Measurements from ENCODE around the gene ADAM33.

- TF ChIP-seq, protein P1, sequence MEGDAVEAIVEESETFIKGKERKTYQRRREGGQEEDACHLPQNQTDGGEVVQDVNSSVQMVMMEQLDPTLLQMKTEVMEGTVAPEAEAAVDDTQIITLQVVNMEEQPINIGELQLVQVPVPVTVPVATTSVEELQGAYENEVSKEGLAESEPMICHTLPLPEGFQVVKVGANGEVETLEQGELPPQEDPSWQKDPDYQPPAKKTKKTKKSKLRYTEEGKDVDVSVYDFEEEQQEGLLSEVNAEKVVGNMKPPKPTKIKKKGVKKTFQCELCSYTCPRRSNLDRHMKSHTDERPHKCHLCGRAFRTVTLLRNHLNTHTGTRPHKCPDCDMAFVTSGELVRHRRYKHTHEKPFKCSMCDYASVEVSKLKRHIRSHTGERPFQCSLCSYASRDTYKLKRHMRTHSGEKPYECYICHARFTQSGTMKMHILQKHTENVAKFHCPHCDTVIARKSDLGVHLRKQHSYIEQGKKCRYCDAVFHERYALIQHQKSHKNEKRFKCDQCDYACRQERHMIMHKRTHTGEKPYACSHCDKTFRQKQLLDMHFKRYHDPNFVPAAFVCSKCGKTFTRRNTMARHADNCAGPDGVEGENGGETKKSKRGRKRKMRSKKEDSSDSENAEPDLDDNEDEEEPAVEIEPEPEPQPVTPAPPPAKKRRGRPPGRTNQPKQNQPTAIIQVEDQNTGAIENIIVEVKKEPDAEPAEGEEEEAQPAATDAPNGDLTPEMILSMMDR (IDR thresholded peaks at IDR 0.05), result no peak
- TF ChIP-seq POLR2A (IDR thresholded peaks at IDR 0.05), result no peak
Measured at GRCh38 chr20:3647473-3647872, 34.3 kb downstream of the ADAM33 start.
